ENCODE measurements around the gene CCNL2. TPM values are rescaled to one million over a fixed set of nuclear protein-coding genes. Genes with fewer than 3 reads are reported as not detected.

CCNL2 gene
- total and polyA plus RNA-seq, 2 of the 13 experiments (the other 11 are each of a cell fraction or from before 2014, with no cell fraction given): 105 to 340 TPM

DNA sequence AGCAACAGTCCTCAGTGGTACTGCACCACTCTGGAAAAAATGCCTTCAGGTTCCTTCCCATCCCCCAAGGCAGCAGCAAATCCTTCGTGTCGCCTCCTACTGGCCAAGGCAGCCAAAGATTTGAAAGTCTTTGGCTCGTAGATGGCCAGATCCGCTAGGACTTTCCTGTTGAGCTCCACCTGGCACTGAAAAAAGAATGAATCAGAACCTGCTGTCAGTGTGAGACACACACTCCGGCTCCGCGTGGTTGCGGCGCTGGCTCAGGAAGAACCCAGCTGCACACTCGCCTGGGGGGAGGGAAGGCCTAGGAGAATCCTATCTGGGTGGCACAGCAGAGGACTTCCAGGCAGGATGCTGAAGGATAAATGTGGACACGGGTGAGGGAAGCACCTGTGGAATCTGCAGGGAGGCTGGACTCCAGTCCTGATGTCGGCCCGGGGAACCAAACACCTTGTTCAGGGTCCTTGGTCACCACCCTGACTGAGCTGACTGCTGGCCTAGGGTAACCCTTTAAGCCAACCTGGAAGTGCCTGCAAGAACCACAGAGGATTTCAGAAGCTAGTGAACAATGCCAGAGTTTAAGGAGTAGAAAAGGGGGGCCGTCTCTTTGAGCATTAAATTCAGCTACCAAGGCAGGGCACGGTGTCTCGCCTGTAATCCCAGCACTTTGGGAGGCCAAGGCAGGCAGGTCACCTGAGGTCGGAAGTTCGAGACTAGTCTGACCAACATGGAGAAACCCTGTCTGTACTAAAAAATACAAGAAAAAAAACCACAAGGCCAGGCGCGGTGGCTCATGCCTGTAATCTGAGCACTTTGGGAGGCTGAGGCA is 3.2 kb upstream of the CCNL2 start (continued):
- TF ChIP-seq, protein P1, sequence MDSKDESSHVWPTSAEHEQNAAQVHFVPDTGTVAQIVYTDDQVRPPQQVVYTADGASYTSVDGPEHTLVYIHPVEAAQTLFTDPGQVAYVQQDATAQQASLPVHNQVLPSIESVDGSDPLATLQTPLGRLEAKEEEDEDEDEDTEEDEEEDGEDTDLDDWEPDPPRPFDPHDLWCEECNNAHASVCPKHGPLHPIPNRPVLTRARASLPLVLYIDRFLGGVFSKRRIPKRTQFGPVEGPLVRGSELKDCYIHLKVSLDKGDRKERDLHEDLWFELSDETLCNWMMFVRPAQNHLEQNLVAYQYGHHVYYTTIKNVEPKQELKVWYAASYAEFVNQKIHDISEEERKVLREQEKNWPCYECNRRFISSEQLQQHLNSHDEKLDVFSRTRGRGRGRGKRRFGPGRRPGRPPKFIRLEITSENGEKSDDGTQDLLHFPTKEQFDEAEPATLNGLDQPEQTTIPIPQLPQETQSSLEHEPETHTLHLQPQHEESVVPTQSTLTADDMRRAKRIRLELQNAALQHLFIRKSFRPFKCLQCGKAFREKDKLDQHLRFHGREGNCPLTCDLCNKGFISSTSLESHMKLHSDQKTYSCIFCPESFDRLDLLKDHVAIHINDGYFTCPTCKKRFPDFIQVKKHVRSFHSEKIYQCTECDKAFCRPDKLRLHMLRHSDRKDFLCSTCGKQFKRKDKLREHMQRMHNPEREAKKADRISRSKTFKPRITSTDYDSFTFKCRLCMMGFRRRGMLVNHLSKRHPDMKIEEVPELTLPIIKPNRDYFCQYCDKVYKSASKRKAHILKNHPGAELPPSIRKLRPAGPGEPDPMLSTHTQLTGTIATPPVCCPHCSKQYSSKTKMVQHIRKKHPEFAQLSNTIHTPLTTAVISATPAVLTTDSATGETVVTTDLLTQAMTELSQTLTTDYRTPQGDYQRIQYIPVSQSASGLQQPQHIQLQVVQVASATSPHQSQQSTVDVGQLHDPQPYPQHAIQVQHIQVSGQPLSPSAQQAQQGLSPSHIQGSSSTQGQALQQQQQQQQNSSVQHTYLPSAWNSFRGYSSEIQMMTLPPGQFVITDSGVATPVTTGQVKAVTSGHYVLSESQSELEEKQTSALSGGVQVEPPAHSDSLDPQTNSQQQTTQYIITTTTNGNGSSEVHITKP (CRISPR knock-in tag; IDR thresholded peaks at IDR 0.05; ENCODE audit: low read depth): no peak
- TF ChIP-seq CBFB (CRISPR knock-in tag; IDR thresholded peaks at IDR 0.05): 0 out of 2 replicates have a peak, but pooled peaks have one; percentile 31
- TF ChIP-seq ERF (CRISPR knock-in tag; IDR thresholded peaks at IDR 0.05): 0 out of 2 replicates have a peak, but pooled peaks have one; percentile 11
- no peak for TF ChIP-seq ZNF101 (CRISPR knock-in tag; IDR thresholded peaks at IDR 0.05; ENCODE audit: borderline replicate concordance, low read depth)
- TF ChIP-seq ZNF713 (CRISPR knock-in tag; IDR thresholded peaks at IDR 0.05): no peak
- TF ChIP-seq, protein P2, sequence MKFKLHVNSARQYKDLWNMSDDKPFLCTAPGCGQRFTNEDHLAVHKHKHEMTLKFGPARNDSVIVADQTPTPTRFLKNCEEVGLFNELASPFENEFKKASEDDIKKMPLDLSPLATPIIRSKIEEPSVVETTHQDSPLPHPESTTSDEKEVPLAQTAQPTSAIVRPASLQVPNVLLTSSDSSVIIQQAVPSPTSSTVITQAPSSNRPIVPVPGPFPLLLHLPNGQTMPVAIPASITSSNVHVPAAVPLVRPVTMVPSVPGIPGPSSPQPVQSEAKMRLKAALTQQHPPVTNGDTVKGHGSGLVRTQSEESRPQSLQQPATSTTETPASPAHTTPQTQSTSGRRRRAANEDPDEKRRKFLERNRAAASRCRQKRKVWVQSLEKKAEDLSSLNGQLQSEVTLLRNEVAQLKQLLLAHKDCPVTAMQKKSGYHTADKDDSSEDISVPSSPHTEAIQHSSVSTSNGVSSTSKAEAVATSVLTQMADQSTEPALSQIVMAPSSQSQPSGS (CRISPR knock-in tag; IDR thresholded peaks at IDR 0.05): no peak
- no peak for TF ChIP-seq ZMAT3 (CRISPR knock-in tag; conservative IDR thresholded peaks at IDR 0.05)
- no peak for TF ChIP-seq RFXAP (CRISPR knock-in tag; IDR thresholded peaks at IDR 0.05; ENCODE audit: borderline replicate concordance)
- TF ChIP-seq ZNF446 (CRISPR knock-in tag; IDR thresholded peaks at IDR 0.05): no peak
- no peak for TF ChIP-seq XBP1 (CRISPR knock-in tag; IDR thresholded peaks at IDR 0.05)
- no peak for TF ChIP-seq ZNF496 (CRISPR knock-in tag; IDR thresholded peaks at IDR 0.05; ENCODE audit: insufficient replicate concordance)
- TF ChIP-seq, protein P3, sequence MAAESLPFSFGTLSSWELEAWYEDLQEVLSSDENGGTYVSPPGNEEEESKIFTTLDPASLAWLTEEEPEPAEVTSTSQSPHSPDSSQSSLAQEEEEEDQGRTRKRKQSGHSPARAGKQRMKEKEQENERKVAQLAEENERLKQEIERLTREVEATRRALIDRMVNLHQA (CRISPR knock-in tag; IDR thresholded peaks at IDR 0.05): no peak
- TF ChIP-seq, protein P4, sequence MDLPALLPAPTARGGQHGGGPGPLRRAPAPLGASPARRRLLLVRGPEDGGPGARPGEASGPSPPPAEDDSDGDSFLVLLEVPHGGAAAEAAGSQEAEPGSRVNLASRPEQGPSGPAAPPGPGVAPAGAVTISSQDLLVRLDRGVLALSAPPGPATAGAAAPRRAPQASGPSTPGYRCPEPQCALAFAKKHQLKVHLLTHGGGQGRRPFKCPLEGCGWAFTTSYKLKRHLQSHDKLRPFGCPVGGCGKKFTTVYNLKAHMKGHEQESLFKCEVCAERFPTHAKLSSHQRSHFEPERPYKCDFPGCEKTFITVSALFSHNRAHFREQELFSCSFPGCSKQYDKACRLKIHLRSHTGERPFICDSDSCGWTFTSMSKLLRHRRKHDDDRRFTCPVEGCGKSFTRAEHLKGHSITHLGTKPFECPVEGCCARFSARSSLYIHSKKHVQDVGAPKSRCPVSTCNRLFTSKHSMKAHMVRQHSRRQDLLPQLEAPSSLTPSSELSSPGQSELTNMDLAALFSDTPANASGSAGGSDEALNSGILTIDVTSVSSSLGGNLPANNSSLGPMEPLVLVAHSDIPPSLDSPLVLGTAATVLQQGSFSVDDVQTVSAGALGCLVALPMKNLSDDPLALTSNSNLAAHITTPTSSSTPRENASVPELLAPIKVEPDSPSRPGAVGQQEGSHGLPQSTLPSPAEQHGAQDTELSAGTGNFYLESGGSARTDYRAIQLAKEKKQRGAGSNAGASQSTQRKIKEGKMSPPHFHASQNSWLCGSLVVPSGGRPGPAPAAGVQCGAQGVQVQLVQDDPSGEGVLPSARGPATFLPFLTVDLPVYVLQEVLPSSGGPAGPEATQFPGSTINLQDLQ (CRISPR knock-in tag; IDR thresholded peaks at IDR 0.05): no peak
- TF ChIP-seq ATF7-NPFF (CRISPR knock-in tag; IDR thresholded peaks at IDR 0.05; ENCODE audit: low read depth): no peak
- no peak for TF ChIP-seq GTF2F1 (IDR thresholded peaks at IDR 0.05; ENCODE audit: low read length)
